GM13977 (cell line): Measurements from ENCODE around the gene JMJD1C.

Source experiments
- DNase-seq: peaks from one replicate; pipeline ENCODE4 v3.0.0; 2012; ENCODE audit warnings: low spot score
- in situ Hi-C: fragments of 300-500 bp; cut with MboI; formaldehyde crosslinking; loops from one replicate; pipeline ENCODE4 v1.12.0; 2022; ENCODE audit warnings: low sequenced_read_pairs, low pct_unique_long_range_greater_than_20kb, mixed read lengths, inconsistent platforms; ENCODE audit not compliant: unreplicated experiment
- TF ChIP-seq, protein P1 (sequence below): IDR thresholded peaks from 2 replicates; pipeline ENCODE4 v1.5.1; 2012; ENCODE audit warnings: mild to moderate bottlenecking, control low read depth; ENCODE audit not compliant: insufficient read depth; ENCODE audit errors: extremely low read depth, missing control alignments

The JMJD1C gene

DNA sequence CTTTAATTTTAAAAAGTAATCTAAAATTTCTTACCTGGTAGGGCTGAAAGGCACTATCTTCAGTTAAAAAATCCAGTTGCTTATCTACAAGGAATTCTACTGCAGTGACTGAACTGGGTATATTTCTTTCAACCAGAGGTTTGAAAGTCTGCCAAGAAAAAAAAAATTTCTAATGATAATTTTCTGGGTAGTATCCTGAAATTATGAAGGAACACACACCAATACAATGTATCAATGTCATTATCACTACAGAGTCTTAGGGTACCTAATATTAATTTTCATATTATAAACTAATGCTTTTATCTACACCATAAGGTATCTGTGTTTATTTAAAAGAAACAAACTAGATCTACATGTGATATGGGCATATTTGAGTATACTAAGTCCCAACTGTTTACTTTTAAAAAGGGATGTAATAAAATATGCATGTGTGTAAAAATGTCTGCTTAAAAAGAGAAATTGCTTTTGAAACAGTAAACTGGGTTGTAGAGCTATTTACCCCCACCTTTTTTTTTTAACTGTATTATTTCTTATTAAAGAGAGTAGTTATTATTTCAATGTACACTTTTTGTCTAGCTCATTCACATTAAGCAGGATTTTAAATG, 201.1 kb downstream of the JMJD1C start:
- no peak for DNase-seq
- in situ Hi-C loops = no loop called here
- TF ChIP-seq, protein P1, sequence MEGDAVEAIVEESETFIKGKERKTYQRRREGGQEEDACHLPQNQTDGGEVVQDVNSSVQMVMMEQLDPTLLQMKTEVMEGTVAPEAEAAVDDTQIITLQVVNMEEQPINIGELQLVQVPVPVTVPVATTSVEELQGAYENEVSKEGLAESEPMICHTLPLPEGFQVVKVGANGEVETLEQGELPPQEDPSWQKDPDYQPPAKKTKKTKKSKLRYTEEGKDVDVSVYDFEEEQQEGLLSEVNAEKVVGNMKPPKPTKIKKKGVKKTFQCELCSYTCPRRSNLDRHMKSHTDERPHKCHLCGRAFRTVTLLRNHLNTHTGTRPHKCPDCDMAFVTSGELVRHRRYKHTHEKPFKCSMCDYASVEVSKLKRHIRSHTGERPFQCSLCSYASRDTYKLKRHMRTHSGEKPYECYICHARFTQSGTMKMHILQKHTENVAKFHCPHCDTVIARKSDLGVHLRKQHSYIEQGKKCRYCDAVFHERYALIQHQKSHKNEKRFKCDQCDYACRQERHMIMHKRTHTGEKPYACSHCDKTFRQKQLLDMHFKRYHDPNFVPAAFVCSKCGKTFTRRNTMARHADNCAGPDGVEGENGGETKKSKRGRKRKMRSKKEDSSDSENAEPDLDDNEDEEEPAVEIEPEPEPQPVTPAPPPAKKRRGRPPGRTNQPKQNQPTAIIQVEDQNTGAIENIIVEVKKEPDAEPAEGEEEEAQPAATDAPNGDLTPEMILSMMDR = no peak

- TF ChIP-seq, protein P1 = no peak
- in situ Hi-C loops = no loop called here
- DNase-seq = no peak
Observed at GRCh38 chr10:63262430-63263073, 203.2 kb downstream of the JMJD1C start.

GRCh38 chr10:63261496-63261895, 204.3 kb downstream of the JMJD1C start:
- peak; percentile 18 for DNase-seq
- TF ChIP-seq, protein P1 = no peak
- in situ Hi-C loops = no loop called here

DNA sequence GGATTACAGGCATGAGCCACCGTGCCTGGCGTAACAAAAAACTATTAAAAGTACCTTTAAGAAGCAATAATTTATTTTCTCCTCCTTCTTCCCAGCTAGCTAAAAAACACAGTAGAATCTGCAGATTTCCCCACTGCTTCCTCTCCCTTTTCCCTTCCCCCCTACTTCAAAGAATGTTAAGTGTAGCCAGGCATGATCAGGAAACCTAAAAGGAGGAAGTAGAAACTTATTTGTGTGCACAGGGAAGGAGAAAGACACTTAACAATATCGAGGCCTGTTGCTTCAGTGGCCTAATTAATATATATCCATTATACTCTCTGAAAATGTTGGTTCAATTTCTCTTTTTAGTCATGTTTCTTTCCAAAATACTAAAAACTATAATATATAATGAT, 204.9 kb downstream of the JMJD1C start:
- no peak for DNase-seq
- TF ChIP-seq, protein P1 = no peak
- in situ Hi-C loops = no loop called here

DNA sequence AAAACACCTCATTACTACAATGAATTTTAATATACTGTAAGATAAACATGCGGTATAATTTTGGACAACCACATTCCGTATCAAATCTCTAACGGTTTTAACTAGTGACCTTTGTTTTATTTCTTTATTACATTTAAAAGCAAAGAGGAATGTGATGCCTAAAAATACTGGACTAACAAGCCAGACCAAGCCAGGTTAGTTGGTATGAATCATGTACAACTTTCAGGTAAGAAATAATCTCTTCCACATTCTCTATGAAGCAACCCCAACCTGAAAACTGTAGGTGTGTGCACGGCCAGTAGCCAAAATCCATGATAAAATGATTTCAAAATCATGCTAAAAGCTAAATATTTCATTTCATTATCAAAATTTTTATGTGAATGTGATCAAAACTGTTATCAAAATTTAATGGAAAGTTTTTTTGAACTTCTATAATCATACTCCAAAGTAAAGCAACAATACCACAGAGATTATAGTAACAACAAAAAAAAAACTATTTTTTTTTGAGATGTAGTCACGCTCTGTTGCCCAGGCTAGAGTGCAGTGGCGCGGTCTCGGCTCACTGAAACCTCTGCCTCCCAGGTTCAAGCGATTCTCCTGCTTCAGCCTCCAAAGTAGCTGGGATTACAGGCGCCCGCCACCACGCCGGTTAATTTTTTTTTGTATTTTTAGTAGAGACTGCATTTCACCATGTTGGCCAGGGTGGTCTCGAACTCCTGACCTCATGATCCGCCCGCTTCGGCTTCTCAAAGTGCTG, 205.5 kb downstream of the JMJD1C start:
- in situ Hi-C loops = no loop called here
- DNase-seq = no peak
- TF ChIP-seq, protein P1 = no peak

GRCh38 chr10:63258920-63259678, 206.7 kb downstream of the JMJD1C start:
- TF ChIP-seq, protein P1 = no peak
- in situ Hi-C loops = no loop called here
- no peak for DNase-seq
